MM.1S (cell line): Measurements from ENCODE around the gene TBC1D32.
A peak's percentile ranks its signal among the peaks of the same experiment; 100 is the strongest.
"Not testable (repeated sequence)": the region's sequence is repeated elsewhere in the genome, so short reads cannot be mapped to it uniquely, and the experiment has no call there.

Experiments
- DNase-seq: peaks from one replicate; pipeline ENCODE4 v3.0.0-alpha.2; 2015
- H2AFZ ChIP-seq: fragments of 300-600 bp; sonication (generic); 2 replicates; pipeline ENCODE4 v1.6.0; 2016; ENCODE audit warnings: antibody characterized with exemption, low read length
- H3F3A ChIP-seq: fragments of 300-600 bp; sonication (generic); 2 replicates; pipeline ENCODE4 v1.6.1; 2016; ENCODE audit warnings: mild to moderate bottlenecking, antibody characterized with exemption, low read length, moderate library complexity, mixed read lengths; ENCODE audit not compliant: insufficient read depth
- H3K27ac ChIP-seq: fragments of 300-600 bp; sonication (generic); 2 replicates; pipeline ENCODE4 v1.5.1; 2016; ENCODE audit warnings: mild to moderate bottlenecking, low read length
- H3K27me3 ChIP-seq: fragments of 300-600 bp; sonication (generic); replicated peaks from 2 replicates; pipeline ENCODE4 v1.6.0; 2016; ENCODE audit warnings: low read length; ENCODE audit not compliant: insufficient read depth
- H3K36me3 ChIP-seq: fragments of 300-600 bp; sonication (generic); replicated peaks from 2 replicates; pipeline ENCODE4 v1.6.1; 2016; ENCODE audit warnings: mild to moderate bottlenecking, low read length, mixed read lengths; ENCODE audit not compliant: insufficient read depth
- H3K4me1 ChIP-seq: fragments of 300-600 bp; sonication (generic); 2 replicates; pipeline ENCODE4 v1.6.1; 2016; ENCODE audit warnings: low read length, mixed read lengths
- H3K4me2 ChIP-seq: fragments of 300-600 bp; sonication (generic); 2 replicates; pipeline ENCODE4 v1.6.0; 2016; ENCODE audit warnings: low read depth, low read length
- H3K4me3 ChIP-seq: fragments of 300-600 bp; sonication (generic); 2 replicates; pipeline ENCODE4 v1.5.1; 2016; ENCODE audit warnings: low read length, mixed read lengths
- H3K79me2 ChIP-seq: fragments of 300-600 bp; sonication (generic); 2 replicates; pipeline ENCODE4 v1.6.1; 2016; ENCODE audit warnings: mixed run types, low read length, mixed read lengths
- H3K9ac ChIP-seq: fragments of 300-600 bp; sonication (generic); 2 replicates; pipeline ENCODE4 v1.6.1; 2016; ENCODE audit warnings: low read length, mixed read lengths
- H3K9me2 ChIP-seq: fragments of 300-600 bp; sonication (generic); replicated peaks from 2 replicates; pipeline ENCODE4 v1.6.1; 2016; ENCODE audit warnings: mild to moderate bottlenecking, low read length, mixed read lengths; ENCODE audit not compliant: insufficient read depth
- H3K9me3 ChIP-seq: fragments of 300-600 bp; sonication (generic); replicated peaks from 2 replicates; pipeline ENCODE4 v1.6.1; 2016; ENCODE audit warnings: mild to moderate bottlenecking, low read length, mixed read lengths; ENCODE audit not compliant: insufficient read depth
- H4K20me1 ChIP-seq: fragments of 300-600 bp; sonication (generic); 2 replicates; pipeline ENCODE4 v1.6.1; 2016; ENCODE audit warnings: mild to moderate bottlenecking, low read length, moderate library complexity, mixed read lengths; ENCODE audit not compliant: insufficient read depth
- CTCF ChIP-seq: fragments of 300-600 bp; sonication (generic); IDR thresholded peaks from 2 replicates; pipeline ENCODE4 v1.5.1; 2016; ENCODE audit warnings: antibody characterized with exemption, low read length, mixed read lengths
- EZH2 ChIP-seq: fragments of 300-600 bp; sonication (generic); optimal IDR thresholded peaks from 2 replicates; pipeline ENCODE3; 2017; ENCODE audit warnings: low read depth, mild to moderate bottlenecking, antibody characterized with exemption, low read length, mixed read lengths
- EZH2phosphoT487 ChIP-seq: fragments of 300-600 bp; sonication (generic); IDR thresholded peaks from 2 replicates; pipeline ENCODE4 v1.6.1; 2018; ENCODE audit warnings: antibody characterized with exemption, low read length

The TBC1D32 gene

GRCh38 chr6:121055572-121056163 is 278.6 kb downstream of the TBC1D32 start:
- Histone ChIP-seq H3K9me2 (no peaks in the 10 kb centered on the region), H3F3A (no peaks in the 10 kb centered on the region), H4K20me1 (no peaks in the 10 kb centered on the region), H3K4me2 (no peak overlapping the region), H2AFZ (no peak overlapping the region), H3K9ac (no peak overlapping the region), H3K4me3 (no peak overlapping the region), H3K27me3 (no peaks in the 10 kb centered on the region), H3K36me3 (no peaks in the 10 kb centered on the region), H3K27ac (no peak overlapping the region), H3K4me1 (no peaks in the 10 kb centered on the region), H3K9me3 (no peaks in the 10 kb centered on the region), H3K79me2 (no peaks in the 10 kb centered on the region)
- peak; percentile 21 for DNase-seq
- TF ChIP-seq EZH2 (no peak), EZH2phosphoT487 (no peak), CTCF (peak; percentile 68)

GRCh38 chr6:121048593-121048992 is 285.7 kb downstream of the TBC1D32 start:
- not testable (repeated sequence) for H3K9me3 ChIP-seq, H4K20me1 ChIP-seq, H2AFZ ChIP-seq, H3K36me3 ChIP-seq, H3K4me3 ChIP-seq, H3F3A ChIP-seq, H3K9me2 ChIP-seq, H3K27me3 ChIP-seq, H3K4me1 ChIP-seq, H3K79me2 ChIP-seq, DNase-seq, H3K9ac ChIP-seq, H3K27ac ChIP-seq, H3K4me2 ChIP-seq

GRCh38 chr6:121044905-121045304 is 289.4 kb downstream of the TBC1D32 start:
- not testable (repeated sequence) for H2AFZ ChIP-seq, H3K27me3 ChIP-seq

GRCh38 chr6:121043706-121044105 is 290.6 kb downstream of the TBC1D32 start:
- not testable (repeated sequence) for H3K9me2 ChIP-seq, H3K9ac ChIP-seq, DNase-seq, H3K4me1 ChIP-seq, H4K20me1 ChIP-seq, H3K4me2 ChIP-seq, H3K79me2 ChIP-seq, H3F3A ChIP-seq, H3K9me3 ChIP-seq, H3K36me3 ChIP-seq, H3K27ac ChIP-seq, H3K4me3 ChIP-seq, H2AFZ ChIP-seq, H3K27me3 ChIP-seq

More at GRCh38 chr6:121044905-121045304, 289.4 kb downstream of the TBC1D32 start:
- not testable (repeated sequence) for H3K4me1 ChIP-seq, DNase-seq, H3K9me2 ChIP-seq, H3F3A ChIP-seq, H3K27ac ChIP-seq, H3K9ac ChIP-seq, H3K9me3 ChIP-seq, H3K79me2 ChIP-seq, H3K4me2 ChIP-seq, H3K4me3 ChIP-seq, H3K36me3 ChIP-seq, H4K20me1 ChIP-seq

- H4K20me1 ChIP-seq, H3K27me3 ChIP-seq, H3K9me2 ChIP-seq, H2AFZ ChIP-seq, H3K27ac ChIP-seq, H3K4me3 ChIP-seq, DNase-seq, H3K79me2 ChIP-seq, H3K4me1 ChIP-seq, H3K4me2 ChIP-seq, H3F3A ChIP-seq, H3K9me3 ChIP-seq, H3K36me3 ChIP-seq, H3K9ac ChIP-seq: not testable (repeated sequence)
These were observed 291.1 kb downstream of the TBC1D32 start for GRCh38 chr6:121043211-121043610.
